ENCODE measurements around the gene OR51B4. TPM values are rescaled to one million over a fixed set of nuclear protein-coding genes. Genes with fewer than 3 reads are reported as not detected.
A peak's percentile ranks its signal among the peaks of the same experiment; 100 is the strongest.

OR51B4 gene
- total and polyA plus RNA-seq, 2 donors (not counting 3 experiments of a cell fraction or from before 2014, with no cell fraction given), result 0.08 TPM; not detected in 1

DNA sequence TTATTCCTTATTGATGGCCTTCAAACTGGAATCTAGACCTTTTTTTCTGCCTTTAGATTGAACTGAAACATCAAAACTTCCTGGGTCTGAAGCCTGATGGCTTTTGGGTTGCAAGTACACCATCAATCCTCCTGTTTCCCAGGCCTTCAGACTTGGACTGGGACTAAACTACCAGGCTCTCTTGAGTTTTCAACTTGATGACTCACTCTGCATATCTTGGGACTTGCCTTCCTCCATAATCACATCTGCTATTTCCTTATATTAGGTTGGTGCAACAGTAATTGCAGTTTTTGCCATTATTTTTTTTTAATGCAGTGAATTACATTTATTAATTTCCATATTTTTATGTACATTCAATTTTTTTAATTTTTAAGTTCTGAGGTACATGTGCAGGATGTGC is 34.6 kb upstream of the OR51B4 start:
- dilution Hi-C loops (cut with MboI; ENCODE audit: extremely low pct_ligation_motif_present, low sequenced_read_pairs), result no loop called here
- H3K4me1 ChIP-seq (ENCODE audit: control insufficient read depth, extremely low read depth, insufficient read depth, low read length), result no peaks in the 10 kb centered on the region
- DNase-seq (ENCODE audit: low read depth, low spot score) (no peak), FAIRE-seq (no peak)
- H3K27ac ChIP-seq (ENCODE audit: insufficient read depth, low read depth, low read length), result no peak overlapping the region
- H3K9ac ChIP-seq (replicated peaks; ENCODE audit: extremely low read depth, insufficient read depth, low read length), result no peak overlapping the region
- no peak overlapping the region for H3K4me2 ChIP-seq (ENCODE audit: insufficient read depth, low read length)
- intact Hi-C loops (cut with micrococcal nuclease), result no loop called here
- POLR2A ChIA-PET, result no interaction called here
- H3K79me2 ChIP-seq (ENCODE audit: control insufficient read depth, insufficient read depth, low read length), result no peaks in the 10 kb centered on the region
- no peaks in the 10 kb centered on the region for H3K27me3 ChIP-seq (ENCODE audit: control insufficient read depth in 2 of 2, insufficient read depth in 2 of 2, low read length in 2 of 2)
- H3K9me3 ChIP-seq (replicated peaks; ENCODE audit: control insufficient read depth, insufficient read depth, low read length), result no peaks in the 10 kb centered on the region
- H3K4me3 ChIP-seq (replicated peaks in 1 of 3; ENCODE audit: insufficient read depth in 1 of 3, low read depth in 1 of 3, low read length in 3 of 3), result no peak overlapping the region
- no peaks in the 10 kb centered on the region for H3K36me3 ChIP-seq (ENCODE audit: control insufficient read depth in 2 of 2, extremely low read depth in 1 of 2, insufficient read depth in 2 of 2, low read length in 2 of 2)
- TF ChIP-seq FOS (IDR thresholded peaks at IDR 0.05; ENCODE audit: borderline replicate concordance, insufficient read depth, low read length) (peak; percentile 52), MYC (IDR thresholded peaks at IDR 0.05; ENCODE audit: low read depth, low read length) (no peak), JUN (IDR thresholded peaks at IDR 0.05; ENCODE audit: borderline replicate concordance, insufficient read depth, insufficient read length, low read depth) (peak; percentile 4), POLR2A (IDR thresholded peaks at IDR 0.05; ENCODE audit: low read depth, low read length) (no peak)
- CTCF ChIA-PET, result no interaction called here
- H3K9me1 ChIP-seq (replicated peaks; ENCODE audit: control insufficient read depth, extremely low read depth, insufficient read depth, low read length), result no peaks in the 10 kb centered on the region
- BruUV-seq (replicated peaks), result no TSS peak
- H2AFZ ChIP-seq (ENCODE audit: low read depth, low read length), result no peak overlapping the region
- H4K20me1 ChIP-seq (replicated peaks; ENCODE audit: control insufficient read depth, extremely low read depth, insufficient read depth, low read length), result no peaks in the 10 kb centered on the region

DNA sequence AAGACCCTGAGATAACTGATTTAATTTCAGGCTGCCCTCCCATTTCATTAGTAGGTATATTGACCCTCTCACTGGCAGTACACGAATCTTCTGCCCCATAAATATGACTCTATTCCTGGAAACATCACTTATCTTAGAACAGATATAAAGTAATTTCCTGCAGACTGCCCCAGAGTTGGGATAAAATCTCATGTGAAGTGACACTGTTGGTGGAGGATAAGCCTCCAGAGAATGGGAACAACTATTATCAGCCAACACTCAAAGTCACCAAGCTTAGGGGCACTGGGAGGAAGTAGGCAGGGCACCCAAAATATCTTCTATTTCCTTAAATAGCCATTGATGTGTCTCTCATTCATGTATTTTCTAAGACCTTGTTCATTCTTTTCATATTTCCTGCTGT is 33.4 kb upstream of the OR51B4 start:
- BruUV-seq (replicated peaks), result no TSS peak
- TF ChIP-seq GATA2 (IDR thresholded peaks at IDR 0.05; ENCODE audit: insufficient read depth, insufficient read length, low read depth, low read length) (no peak), MYC (IDR thresholded peaks at IDR 0.05; ENCODE audit: low read depth, low read length) (no peak), CTCF (IDR thresholded peaks at IDR 0.05; ENCODE audit: extremely low read depth in 1 of 2, insufficient read depth in 1 of 2, low read depth in 1 of 2, low read length in 2 of 2) (no peak), POLR2A (IDR thresholded peaks at IDR 0.05; ENCODE audit: low read depth, low read length) (no peak), JUN (IDR thresholded peaks at IDR 0.05; ENCODE audit: borderline replicate concordance, insufficient read depth, insufficient read length, low read depth) (no peak), POLR2AphosphoS5 (IDR thresholded peaks at IDR 0.05; ENCODE audit: insufficient read depth, low read depth, low read length) (no peak), EZH2 (IDR thresholded peaks at IDR 0.05; ENCODE audit: borderline replicate concordance, low read depth, low read length, severe bottlenecking) (no peak), FOS (IDR thresholded peaks at IDR 0.05; ENCODE audit: borderline replicate concordance, insufficient read depth, low read length) (no peak)
- TF ChIP-seq, protein P1, sequence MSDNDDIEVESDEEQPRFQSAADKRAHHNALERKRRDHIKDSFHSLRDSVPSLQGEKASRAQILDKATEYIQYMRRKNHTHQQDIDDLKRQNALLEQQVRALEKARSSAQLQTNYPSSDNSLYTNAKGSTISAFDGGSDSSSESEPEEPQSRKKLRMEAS (IDR thresholded peaks at IDR 0.05; ENCODE audit: insufficient read depth, insufficient read length), result no peak
- DNase-seq (ENCODE audit: low read depth, low spot score) (no peak), FAIRE-seq (no peak)
- Histone ChIP-seq H2AFZ (ENCODE audit: low read depth, low read length) (no peak overlapping the region), H4K20me1 (replicated peaks; ENCODE audit: control insufficient read depth, extremely low read depth, insufficient read depth, low read length) (no peaks in the 10 kb centered on the region), H3K4me1 (ENCODE audit: control insufficient read depth, extremely low read depth, insufficient read depth, low read length) (no peaks in the 10 kb centered on the region), H3K36me3 (ENCODE audit: control insufficient read depth in 2 of 2, extremely low read depth in 1 of 2, insufficient read depth in 2 of 2, low read length in 2 of 2) (no peaks in the 10 kb centered on the region), H3K9me1 (replicated peaks; ENCODE audit: control insufficient read depth, extremely low read depth, insufficient read depth, low read length) (no peaks in the 10 kb centered on the region), H3K27me3 (ENCODE audit: control insufficient read depth in 2 of 2, insufficient read depth in 2 of 2, low read length in 2 of 2) (no peaks in the 10 kb centered on the region), H3K9me3 (replicated peaks; ENCODE audit: control insufficient read depth, insufficient read depth, low read length) (no peaks in the 10 kb centered on the region), H3K4me2 (ENCODE audit: insufficient read depth, low read length) (no peak overlapping the region), H3K9ac (replicated peaks; ENCODE audit: extremely low read depth, insufficient read depth, low read length) (no peak overlapping the region), H3K79me2 (ENCODE audit: control insufficient read depth, insufficient read depth, low read length) (no peaks in the 10 kb centered on the region), H3K27ac (ENCODE audit: insufficient read depth, low read depth, low read length) (no peak overlapping the region), H3K4me3 (replicated peaks in 1 of 3; ENCODE audit: insufficient read depth in 1 of 3, low read depth in 1 of 3, low read length in 3 of 3) (no peak overlapping the region)
- intact Hi-C loops (cut with micrococcal nuclease) (no loop called here), dilution Hi-C loops (cut with MboI; ENCODE audit: extremely low pct_ligation_motif_present, low sequenced_read_pairs) (no loop called here)
- POLR2A ChIA-PET, result no interaction called here
- CTCF ChIA-PET, result no interaction called here
